HCT116 (cell line): ENCODE data around the gene NEK7. TPM values are rescaled to one million over a fixed set of nuclear protein-coding genes. Genes with fewer than 3 reads are reported as not detected.

Experiments
- ATAC-seq: fragments of 200-7000 bp; cut with Tn5 transposase; 2 replicates; pipeline ENCODE4 v1.9.1; 2020; ENCODE audit warnings: mild to moderate bottlenecking, moderate library complexity
- BruUV-seq: library from RNA; stranded (reverse); fragments of 400-500 nt; replicated peaks from 2 replicates; lab custom pipeline; 2021; lab: Mats Ljungman, UMichigan
- CTCF ChIA-PET: fragments of 300-600 bp; sonication (Branson Sonifier 250); formaldehyde crosslinking; loops from one replicate; lab custom pipeline; 2021; ENCODE audit warnings: antibody characterized with exemption; lab: Charles Lee
- POLR2A ChIA-PET: fragments of 300-600, 350-600 bp; sonication (Branson Sonifier 250); formaldehyde crosslinking; loops from one replicate; lab custom pipeline; 2021; ENCODE audit warnings: antibody characterized with exemption; lab: Charles Lee
- RAD21 ChIA-PET, 2 experiments: fragments of 300-600 bp; sonication (Branson Sonifier 250); formaldehyde crosslinking; loops; one replicate each; lab custom pipeline; 2023; ENCODE audit warnings: low total read pairs in 2 of 2; ENCODE audit not compliant: uncharacterized antibody in 2 of 2, unreplicated experiment in 2 of 2, low non-redundant PET in 1 of 2; lab: Charles Lee
- DNase-seq: peaks from one replicate; pipeline ENCODE4 v3.0.0-alpha.2; 2010; ENCODE audit warnings: low read depth, low spot score
- H2AFZ ChIP-seq: fragments of 200-600 bp; shearing (Covaris generic), sonication (generic); 2 replicates; pipeline ENCODE4 v1.6.1; 2017; ENCODE audit warnings: low read depth, mixed run types, mixed read lengths, antibody characterized with exemption, low read length; ENCODE audit not compliant: poor library complexity, severe bottlenecking
- H3K27ac ChIP-seq: 2 replicates; pipeline ENCODE4 v1.5.1; 2012; ENCODE audit warnings: low read depth, low read length
- H3K27me3 ChIP-seq: fragments of 200-600 bp; sonication (generic); 2 replicates; pipeline ENCODE4 v1.6.1; 2016; ENCODE audit warnings: mixed run types, low read length, mixed read lengths; ENCODE audit not compliant: insufficient read depth
- H3K36me3 ChIP-seq, 2 experiments: fragments of 200-500 bp in 1 of 2; fragments of 200-600 bp in 1 of 2; sonication (Bioruptor generic) in 1 of 2; sonication (generic) in 1 of 2; 2 replicates each; pipeline versions ENCODE4 v1.5.1 to v1.6.1; 2014 to 2016; ENCODE audit warnings: low read length in 2 of 2, inconsistent platforms in 1 of 2, mixed read lengths in 1 of 2, mixed run types in 1 of 2; ENCODE audit not compliant: insufficient read depth in 2 of 2, control insufficient read depth in 1 of 2
- H3K4me1 ChIP-seq, 2 experiments: fragments of 200-600 bp in 1 of 2; sonication (generic) in 1 of 2; 2 replicates each; pipeline versions ENCODE4 v1.5.1 to v1.6.1; 2012 to 2017; ENCODE audit warnings: low read length in 2 of 2, inconsistent platforms in 1 of 2, mild to moderate bottlenecking in 1 of 2, mixed read lengths in 1 of 2, mixed run types in 1 of 2, moderate library complexity in 1 of 2; ENCODE audit not compliant: insufficient read depth in 2 of 2, control insufficient read depth in 1 of 2
- H3K4me2 ChIP-seq: fragments of 200-600 bp; sonication (generic); 2 replicates; pipeline ENCODE4 v1.6.1; 2017; ENCODE audit warnings: mixed run types, low read length, mixed read lengths
- H3K4me3 ChIP-seq, 2 experiments: fragments of 200-600 bp in 1 of 2; sonication (generic) in 1 of 2; replicated peaks in 1 of 2; 2 replicates each; pipeline ENCODE4 v1.5.1; 2011 to 2016; ENCODE audit warnings: low read length in 2 of 2, control low read depth in 1 of 2, low read depth in 1 of 2, mild to moderate bottlenecking in 1 of 2, mixed read lengths in 1 of 2, mixed run types in 1 of 2
- H3K79me2 ChIP-seq: fragments of 200-600 bp; sonication (generic); 2 replicates; pipeline ENCODE4 v1.6.1; 2017; ENCODE audit warnings: mild to moderate bottlenecking, mixed run types, low read length, moderate library complexity, mixed read lengths; ENCODE audit not compliant: insufficient read depth
- H3K9ac ChIP-seq: fragments of 200-600 bp; sonication (generic); 2 replicates; pipeline ENCODE4 v1.6.1; 2016; ENCODE audit warnings: low read length, mixed read lengths
- H3K9me2 ChIP-seq: fragments of 200-600 bp; sonication (generic), shearing (Covaris generic); 2 replicates; pipeline ENCODE4 v1.6.1; 2017; ENCODE audit warnings: mixed run types, mild to moderate bottlenecking, moderate library complexity; ENCODE audit not compliant: insufficient read depth
- H3K9me3 ChIP-seq, 2 experiments: fragments of 200-500 bp in 1 of 2; fragments of 200-600 bp in 1 of 2; sonication (Bioruptor generic) in 1 of 2; sonication (generic) in 1 of 2; 2 replicates each; pipeline ENCODE4 v1.6.1; 2014 to 2017; ENCODE audit warnings: low read length in 2 of 2, mixed read lengths in 2 of 2, inconsistent platforms in 1 of 2, low read depth in 1 of 2, mild to moderate bottlenecking in 1 of 2, mixed run types in 1 of 2, moderate library complexity in 1 of 2; ENCODE audit not compliant: control insufficient read depth in 1 of 2, insufficient read depth in 1 of 2
- H4K20me1 ChIP-seq: fragments of 200-600 bp; sonication (generic), shearing (Covaris generic); 2 replicates; pipeline ENCODE4 v1.6.1; 2017; ENCODE audit warnings: mixed run types, mild to moderate bottlenecking, moderate library complexity; ENCODE audit not compliant: insufficient read depth
- ATF3 ChIP-seq: IDR thresholded peaks from 2 replicates; pipeline ENCODE4 v1.6.1; 2012
- CEBPB ChIP-seq: IDR thresholded peaks from 2 replicates; pipeline ENCODE4 v1.6.1; 2012; ENCODE audit warnings: low read depth
- EZH2 ChIP-seq: fragments of 200-600 bp; sonication (generic); IDR thresholded peaks from 2 replicates; pipeline ENCODE4 v1.6.1; 2017; ENCODE audit warnings: antibody characterized with exemption, mixed run types
- SRF ChIP-seq: IDR thresholded peaks from 2 replicates; pipeline ENCODE4 v1.6.1; 2012; ENCODE audit warnings: low read depth
- TCF7L2 ChIP-seq: IDR thresholded peaks from 2 replicates; pipeline ENCODE4 v1.7.0; 2011; ENCODE audit warnings: borderline replicate concordance, inconsistent platforms; ENCODE audit not compliant: insufficient read depth, insufficient read length; ENCODE audit errors: extremely low read depth
- intact Hi-C: fragments of 100-400 bp; cut with micrococcal nuclease; formaldehyde crosslinking; loops from 2 replicates; pipeline ENCODE4 v1.10.0; 2022
- total RNA-seq: library from RNA; stranded (reverse); gene quantifications from one replicate; pipeline ENCODE4 v1.2.1, GENCODE V29; 2021; ENCODE audit not compliant: unreplicated experiment

Gene NEK7
- total RNA-seq, 1 experiment from 2014 or later = 33.0 TPM

- no peak for TF ChIP-seq EZH2
- no peak for TF ChIP-seq TCF7L2
- TF ChIP-seq ATF3 = no peak
- TF ChIP-seq SRF = no peak
- no peak for TF ChIP-seq CEBPB
- Histone ChIP-seq H3K9me3 (no peaks in the 10 kb centered on the region), H2AFZ (no peak overlapping the region), H3K4me1 (no peaks in the 10 kb centered on the region), H3K4me2 (no peak overlapping the region), H3K27ac (no peak overlapping the region), H3K9ac (no peak overlapping the region), H3K27me3 (no peaks in the 10 kb centered on the region), H3K4me3 (no peak overlapping the region), H4K20me1 (no peaks in the 10 kb centered on the region), H3K36me3 (no peaks in the 10 kb centered on the region), H3K9me2 (no peaks in the 10 kb centered on the region), H3K79me2 (no peaks in the 10 kb centered on the region)
- intact Hi-C loops = no loop called here
- ChIA-PET RAD21 (no interaction called here), POLR2A (no interaction called here), CTCF (no interaction called here)
- no TSS peak for BruUV-seq
- DNase-seq (no peak), ATAC-seq (no peak)
These were observed 174.3 kb downstream of the NEK7 start for GRCh38 chr1:198330982-198331615.

GRCh38 chr1:198333744-198334143 lies 176.9 kb downstream of the NEK7 start:
- DNase-seq (no peak), ATAC-seq (no peak)
- Histone ChIP-seq H3K9ac (no peak overlapping the region), H3K36me3 (no peaks in the 10 kb centered on the region), H3K9me3 (no peaks in the 10 kb centered on the region), H3K4me3 (no peak overlapping the region), H3K4me1 (no peaks in the 10 kb centered on the region), H3K9me2 (no peaks in the 10 kb centered on the region), H3K4me2 (no peak overlapping the region), H3K27ac (no peak overlapping the region), H2AFZ (no peak overlapping the region), H3K79me2 (no peaks in the 10 kb centered on the region), H4K20me1 (no peaks in the 10 kb centered on the region), H3K27me3 (no peaks in the 10 kb centered on the region)
- TF ChIP-seq TCF7L2 = no peak
- POLR2A ChIA-PET = no interaction called here
- no TSS peak for BruUV-seq
- intact Hi-C loops = no loop called here
- RAD21 ChIA-PET = no interaction called here
- CTCF ChIA-PET = interaction anchor here (1.3 kb wide), 1 partner anchor 25 kb away, joined by 4 read pairs; no protein-coding TSS in a partner anchor
